H9 (cell line): Measurements from ENCODE around the gene KRTAP5-1. TPM values are rescaled to one million over a fixed set of nuclear protein-coding genes. Genes with fewer than 3 reads are reported as not detected.

Source experiments
- DNase-seq: peaks from one replicate; pipeline ENCODE4 v3.0.0-alpha.2; 2017
- H2AFZ ChIP-seq: one replicate; pipeline ENCODE4 v1.6.1; 2013; ENCODE audit warnings: mild to moderate bottlenecking, low read length, control low read depth, moderate library complexity
- H2AK5ac ChIP-seq: 2 replicates; pipeline ENCODE4 v1.6.1; 2013; ENCODE audit warnings: low read length, control low read depth, mixed read lengths; ENCODE audit not compliant: insufficient read length
- H2BK120ac ChIP-seq: one replicate; pipeline ENCODE4 v1.6.1; 2013; ENCODE audit warnings: low read depth, mild to moderate bottlenecking, low read length, control low read depth, inconsistent platforms; ENCODE audit not compliant: poor library complexity, severe bottlenecking
- H2BK12ac ChIP-seq: 2 replicates; pipeline ENCODE4 v1.6.1; 2013; ENCODE audit warnings: low read length, control low read depth, mixed read lengths, low read depth; ENCODE audit not compliant: insufficient read length
- H2BK15ac ChIP-seq: 2 replicates; pipeline ENCODE4 v1.6.1; 2013; ENCODE audit warnings: low read depth, low read length, control low read depth
- H2BK20ac ChIP-seq: one replicate; pipeline ENCODE4 v1.6.1; 2013; ENCODE audit warnings: low read depth, mild to moderate bottlenecking, low read length, control low read depth, inconsistent platforms; ENCODE audit not compliant: poor library complexity, severe bottlenecking
- H2BK5ac ChIP-seq: 2 replicates; pipeline ENCODE4 v1.6.1; 2013; ENCODE audit warnings: low read length, control low read depth, mixed read lengths; ENCODE audit not compliant: insufficient read length
- H3K14ac ChIP-seq: 2 replicates; pipeline ENCODE4 v1.6.1; 2013; ENCODE audit warnings: low read length, control low read depth; ENCODE audit not compliant: insufficient read depth
- H3K18ac ChIP-seq: 2 replicates; pipeline ENCODE4 v1.6.1; 2013; ENCODE audit warnings: low read depth, mild to moderate bottlenecking, mixed read lengths, low read length, control low read depth; ENCODE audit not compliant: insufficient read length
- H3K23ac ChIP-seq: 2 replicates; pipeline ENCODE4 v1.6.1; 2013; ENCODE audit warnings: low read length, control low read depth, mixed read lengths, low read depth; ENCODE audit not compliant: insufficient read length
- H3K23me2 ChIP-seq: 2 replicates; pipeline ENCODE4 v1.6.1; 2013; ENCODE audit warnings: low read depth, mild to moderate bottlenecking, mixed read lengths, low read length, control low read depth; ENCODE audit not compliant: insufficient read length, poor library complexity, severe bottlenecking
- H3K27ac ChIP-seq: 2 replicates; pipeline ENCODE4 v1.5.1; 2013; ENCODE audit warnings: low read length, control low read depth, mixed read lengths, low read depth; ENCODE audit not compliant: insufficient read length
- H3K27me3 ChIP-seq: 2 replicates; pipeline ENCODE4 v1.6.1; 2013; ENCODE audit warnings: low read length, control low read depth, inconsistent platforms; ENCODE audit not compliant: insufficient read depth
- H3K4ac ChIP-seq: 2 replicates; pipeline ENCODE4 v1.6.1; 2013; ENCODE audit warnings: low read depth, mild to moderate bottlenecking, control low read depth, inconsistent platforms, low read length, moderate library complexity
- H3K4me1 ChIP-seq: 2 replicates; pipeline ENCODE4 v1.6.1; 2013; ENCODE audit warnings: low read length, control low read depth, inconsistent platforms; ENCODE audit not compliant: insufficient read depth
- H3K4me2 ChIP-seq: 2 replicates; pipeline ENCODE4 v1.6.1; 2013; ENCODE audit warnings: low read length, control low read depth, mixed read lengths; ENCODE audit not compliant: insufficient read length, insufficient read depth
- H3K56ac ChIP-seq: 2 replicates; pipeline ENCODE4 v1.6.1; 2013; ENCODE audit warnings: low read depth, mild to moderate bottlenecking, mixed read lengths, low read length, control low read depth; ENCODE audit not compliant: insufficient read length
- H3K79me1 ChIP-seq: 2 replicates; pipeline ENCODE4 v1.6.1; 2013; ENCODE audit warnings: low read depth, mild to moderate bottlenecking, moderate library complexity, low read length, control low read depth, inconsistent platforms; ENCODE audit not compliant: insufficient read depth, poor library complexity, severe bottlenecking
- H3K79me2 ChIP-seq: 2 replicates; pipeline ENCODE4 v1.6.1; 2013; ENCODE audit warnings: low read length, control low read depth, inconsistent platforms; ENCODE audit not compliant: insufficient read depth
- H3K9ac ChIP-seq: 2 replicates; pipeline ENCODE4 v1.6.1; 2013; ENCODE audit warnings: low read length, control low read depth, mixed read lengths; ENCODE audit not compliant: insufficient read length; ENCODE audit errors: extremely low read depth
- H3K9me3 ChIP-seq: one replicate; pipeline ENCODE4 v1.6.1; 2013; ENCODE audit warnings: low read depth, low read length, inconsistent platforms; ENCODE audit not compliant: control insufficient read depth
- H3T11ph ChIP-seq: one replicate; pipeline ENCODE4 v1.6.1; 2013; ENCODE audit warnings: mild to moderate bottlenecking, low read length, control low read depth, inconsistent platforms
- H4K20me1 ChIP-seq: one replicate; pipeline ENCODE4 v1.6.1; 2013; ENCODE audit not compliant: control insufficient read depth, insufficient read length, insufficient read depth
- H4K5ac ChIP-seq: 2 replicates; pipeline ENCODE4 v1.6.1; 2013; ENCODE audit warnings: low read depth, mild to moderate bottlenecking, mixed read lengths, low read length, control low read depth; ENCODE audit not compliant: insufficient read length
- H4K8ac ChIP-seq: replicated peaks from 2 replicates; pipeline ENCODE4 v1.6.1; 2013; ENCODE audit warnings: low read length, control low read depth, mixed read lengths, low read depth; ENCODE audit not compliant: insufficient read length
- H4K91ac ChIP-seq: 2 replicates; pipeline ENCODE4 v1.6.1; 2013; ENCODE audit warnings: low read depth, mild to moderate bottlenecking, moderate library complexity, mixed read lengths, low read length, control low read depth; ENCODE audit not compliant: insufficient read length
- H3K27ac Mint-ChIP-seq, 3 experiments: 2 replicates in 2 of 3; 3 replicates in 1 of 3; pipeline ENCODE4 v1.8.0; 2020 to 2021; ENCODE audit warnings: mixed read lengths in 3 of 3, mild to moderate bottlenecking in 1 of 3, moderate library complexity in 1 of 3
- H3K27me3 Mint-ChIP-seq: 2 replicates; pipeline ENCODE4 v1.8.0; 2021; ENCODE audit warnings: low read depth, mild to moderate bottlenecking, moderate library complexity, mixed read lengths
- H3K36me3 Mint-ChIP-seq, 3 experiments: 2 replicates in 2 of 3; 3 replicates in 1 of 3; pipeline ENCODE4 v1.8.0; 2020 to 2021; ENCODE audit warnings: low read depth in 3 of 3, mixed read lengths in 3 of 3; ENCODE audit not compliant: insufficient read depth in 1 of 3
- H3K4me1 Mint-ChIP-seq, 2 experiments: 2 replicates each; pipeline ENCODE4 v1.8.0; 2020; ENCODE audit warnings: mixed read lengths in 2 of 2
- H3K4me3 Mint-ChIP-seq, 2 experiments: 2 replicates in 1 of 2; 3 replicates in 1 of 2; pipeline ENCODE4 v1.8.0; 2020 to 2021; ENCODE audit warnings: mild to moderate bottlenecking in 2 of 2, mixed read lengths in 2 of 2, moderate library complexity in 1 of 2
- H3K9me3 Mint-ChIP-seq, 2 experiments: 2 replicates in 1 of 2; 3 replicates in 1 of 2; pipeline ENCODE4 v1.8.0; 2020; ENCODE audit warnings: mild to moderate bottlenecking in 2 of 2, mixed read lengths in 2 of 2, moderate library complexity in 1 of 2
- WGBS: extraction: QIAGEN DNeasy Blood & Tissue Kit; methylation state at CpG from one replicate; pipeline ENCODE4 v1.1.7; 2013; ENCODE audit warnings: missing lambda C conversion rate, low lambda C conversion rate, mixed read lengths; ENCODE audit not compliant: insufficient read length; ENCODE audit errors: extremely low coverage; 5-methylcytosine and 5-hydroxymethylcytosine counted together
- total RNA-seq: library from RNA; stranded (reverse); gene quantifications from 2 replicates; pipeline ENCODE4 v1.2.1, GENCODE V29; 2021
- TF ChIP-seq, protein P1 (sequence below): fragments of 200-600 bp; sonication (generic); conservative IDR thresholded peaks from 3 replicates; pipeline ENCODE4 v1.8.0; 2021; ENCODE audit warnings: antibody characterized with exemption, mild to moderate bottlenecking

KRTAP5-1 gene
- total RNA-seq, 1 experiment from 2014 or later: not detected

DNA sequence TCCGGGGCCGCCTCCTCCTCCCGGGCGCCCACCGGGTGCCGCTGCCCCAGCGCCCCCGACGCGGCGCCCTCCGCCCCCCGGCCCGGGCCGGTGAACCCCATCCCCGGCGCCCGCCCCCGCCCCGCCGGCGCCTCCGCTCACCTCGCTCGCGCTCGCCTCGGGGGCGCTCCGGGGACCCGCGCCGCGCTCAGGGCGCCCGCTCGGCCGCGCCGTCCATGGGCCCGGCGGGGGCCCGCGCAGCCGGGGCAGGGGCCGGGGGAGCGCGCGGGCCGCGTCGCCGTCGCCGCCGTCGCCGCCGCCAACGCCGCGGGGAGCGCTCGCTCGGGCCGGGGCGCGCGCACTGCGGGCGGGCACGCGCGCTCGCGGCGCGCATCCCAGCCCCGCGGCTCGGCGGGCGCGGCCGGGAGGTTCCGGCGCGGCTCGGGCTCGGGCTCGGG, 13.3 kb downstream of the KRTAP5-1 start:
- H4K5ac ChIP-seq: no peak overlapping the region
- WGBS: no CpG with 5 or more reads among the region's 91 CpGs
- no peak overlapping the region for H4K8ac ChIP-seq
- no peaks in the 10 kb centered on the region for H4K20me1 ChIP-seq
- no peaks in the 10 kb centered on the region for H3K4me1 ChIP-seq
- H2AK5ac ChIP-seq: no peak overlapping the region
- no peak overlapping the region for H3K23ac ChIP-seq
- no peak overlapping the region for H2BK120ac ChIP-seq
- no peak overlapping the region for H2BK20ac ChIP-seq
- H3K4me2 ChIP-seq: no peak overlapping the region
- H3K79me2 ChIP-seq: no peaks in the 10 kb centered on the region
- no peak overlapping the region for H3K27ac Mint-ChIP-seq
- H4K91ac ChIP-seq: no peak overlapping the region
- no peak overlapping the region for H3K4ac ChIP-seq
- H3K4me3 Mint-ChIP-seq: no peak overlapping the region
- H2BK15ac ChIP-seq: no peak overlapping the region
- H3K9ac ChIP-seq: no peak overlapping the region
- no peak for DNase-seq
- H2AFZ ChIP-seq: no peak overlapping the region
- H2BK12ac ChIP-seq: no peak overlapping the region
- no peaks in the 10 kb centered on the region for H3K9me3 ChIP-seq
- peaks cover 25 to 43% of the 10 kb centered on the region in 2 experiments for H3K4me1 Mint-ChIP-seq
- H3K27me3 Mint-ChIP-seq: peaks cover 68% of the 10 kb centered on the region
- no peaks in the 10 kb centered on the region for H3K36me3 Mint-ChIP-seq
- no peak overlapping the region for H2BK5ac ChIP-seq
- H3K79me1 ChIP-seq: no peaks in the 10 kb centered on the region
- H3K23me2 ChIP-seq: peaks cover 22% of the 10 kb centered on the region
- no peak overlapping the region for H3K14ac ChIP-seq
- H3K9me3 Mint-ChIP-seq: no peaks in the 10 kb centered on the region; a peak in 1 of 5 replicates
- H3K18ac ChIP-seq: no peak overlapping the region
- H3K27ac ChIP-seq: no peak overlapping the region
- peaks cover 19% of the 10 kb centered on the region for H3K27me3 ChIP-seq
- TF ChIP-seq, protein P1, sequence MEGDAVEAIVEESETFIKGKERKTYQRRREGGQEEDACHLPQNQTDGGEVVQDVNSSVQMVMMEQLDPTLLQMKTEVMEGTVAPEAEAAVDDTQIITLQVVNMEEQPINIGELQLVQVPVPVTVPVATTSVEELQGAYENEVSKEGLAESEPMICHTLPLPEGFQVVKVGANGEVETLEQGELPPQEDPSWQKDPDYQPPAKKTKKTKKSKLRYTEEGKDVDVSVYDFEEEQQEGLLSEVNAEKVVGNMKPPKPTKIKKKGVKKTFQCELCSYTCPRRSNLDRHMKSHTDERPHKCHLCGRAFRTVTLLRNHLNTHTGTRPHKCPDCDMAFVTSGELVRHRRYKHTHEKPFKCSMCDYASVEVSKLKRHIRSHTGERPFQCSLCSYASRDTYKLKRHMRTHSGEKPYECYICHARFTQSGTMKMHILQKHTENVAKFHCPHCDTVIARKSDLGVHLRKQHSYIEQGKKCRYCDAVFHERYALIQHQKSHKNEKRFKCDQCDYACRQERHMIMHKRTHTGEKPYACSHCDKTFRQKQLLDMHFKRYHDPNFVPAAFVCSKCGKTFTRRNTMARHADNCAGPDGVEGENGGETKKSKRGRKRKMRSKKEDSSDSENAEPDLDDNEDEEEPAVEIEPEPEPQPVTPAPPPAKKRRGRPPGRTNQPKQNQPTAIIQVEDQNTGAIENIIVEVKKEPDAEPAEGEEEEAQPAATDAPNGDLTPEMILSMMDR: no peak
- no peak overlapping the region for H3T11ph ChIP-seq
- no peak overlapping the region for H3K56ac ChIP-seq
